ENCODE results near the gene TMEM44. TPM values are rescaled to one million over a fixed set of nuclear protein-coding genes. Genes with fewer than 3 reads are reported as not detected.
A peak's percentile ranks its signal among the peaks of the same experiment; 100 is the strongest.

Gene TMEM44
- total and polyA plus RNA-seq, 8 donors: 1.7 to 17.8 (median 4.3) TPM

DNA sequence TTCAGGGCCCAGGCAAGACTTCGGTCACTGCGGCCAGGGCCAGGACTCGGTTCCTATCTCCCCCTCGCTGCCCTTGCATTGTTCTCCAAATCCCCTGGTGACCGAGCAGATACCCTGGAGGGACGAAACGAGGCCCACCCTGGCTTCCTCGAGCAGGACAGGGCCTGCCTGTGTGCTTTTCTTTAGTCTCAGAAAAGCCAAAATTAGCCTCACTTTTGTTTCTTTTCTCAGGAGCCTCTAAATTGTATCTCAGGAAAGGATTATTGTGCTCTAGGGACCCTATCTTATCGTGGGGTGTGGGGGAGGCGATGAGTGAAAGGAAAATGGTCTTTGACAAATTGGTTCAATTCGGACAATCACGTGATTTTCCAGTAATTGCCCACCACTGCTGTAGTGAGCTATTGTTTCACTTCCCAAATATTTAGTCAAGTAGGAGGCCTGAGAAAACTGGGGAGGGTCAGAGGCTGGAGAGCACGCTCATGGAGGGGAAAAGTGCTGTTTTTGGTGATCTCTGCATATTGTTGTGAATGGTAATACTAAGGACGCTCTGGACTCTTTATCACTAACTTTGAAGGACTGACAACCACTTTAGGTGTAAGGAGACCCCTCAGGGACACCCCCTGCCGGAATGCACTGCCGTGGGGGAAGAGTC lies 61.6 kb downstream of the TMEM44 start:
- 66 to 74% methylated on average over 16 of the region's 16 CpGs for WGBS, 2 donors
- ATAC-seq (peak in 1 of 4 donors; percentile 6), FAIRE-seq (no peak), DNase-seq (no peak)
- H3K27ac ChIP-seq: peak overlapping the region in 2 of 4 donors; percentile 57 to 65
- peaks cover 0 to 6% (median 0%) of the 10 kb centered on the region in 3 donors for H3K4me1 ChIP-seq
- intact Hi-C loops (cut with DNase I): no loop called here
- TF ChIP-seq, protein P1, sequence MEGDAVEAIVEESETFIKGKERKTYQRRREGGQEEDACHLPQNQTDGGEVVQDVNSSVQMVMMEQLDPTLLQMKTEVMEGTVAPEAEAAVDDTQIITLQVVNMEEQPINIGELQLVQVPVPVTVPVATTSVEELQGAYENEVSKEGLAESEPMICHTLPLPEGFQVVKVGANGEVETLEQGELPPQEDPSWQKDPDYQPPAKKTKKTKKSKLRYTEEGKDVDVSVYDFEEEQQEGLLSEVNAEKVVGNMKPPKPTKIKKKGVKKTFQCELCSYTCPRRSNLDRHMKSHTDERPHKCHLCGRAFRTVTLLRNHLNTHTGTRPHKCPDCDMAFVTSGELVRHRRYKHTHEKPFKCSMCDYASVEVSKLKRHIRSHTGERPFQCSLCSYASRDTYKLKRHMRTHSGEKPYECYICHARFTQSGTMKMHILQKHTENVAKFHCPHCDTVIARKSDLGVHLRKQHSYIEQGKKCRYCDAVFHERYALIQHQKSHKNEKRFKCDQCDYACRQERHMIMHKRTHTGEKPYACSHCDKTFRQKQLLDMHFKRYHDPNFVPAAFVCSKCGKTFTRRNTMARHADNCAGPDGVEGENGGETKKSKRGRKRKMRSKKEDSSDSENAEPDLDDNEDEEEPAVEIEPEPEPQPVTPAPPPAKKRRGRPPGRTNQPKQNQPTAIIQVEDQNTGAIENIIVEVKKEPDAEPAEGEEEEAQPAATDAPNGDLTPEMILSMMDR (IDR thresholded peaks at IDR 0.05): no peak
- H3K36me3 ChIP-seq: no peaks in the 10 kb centered on the region
- no peak overlapping the region for H3K4me3 ChIP-seq
- no peaks in the 10 kb centered on the region for H3K9me3 ChIP-seq
- no peaks in the 10 kb centered on the region for H3K27me3 ChIP-seq

DNA sequence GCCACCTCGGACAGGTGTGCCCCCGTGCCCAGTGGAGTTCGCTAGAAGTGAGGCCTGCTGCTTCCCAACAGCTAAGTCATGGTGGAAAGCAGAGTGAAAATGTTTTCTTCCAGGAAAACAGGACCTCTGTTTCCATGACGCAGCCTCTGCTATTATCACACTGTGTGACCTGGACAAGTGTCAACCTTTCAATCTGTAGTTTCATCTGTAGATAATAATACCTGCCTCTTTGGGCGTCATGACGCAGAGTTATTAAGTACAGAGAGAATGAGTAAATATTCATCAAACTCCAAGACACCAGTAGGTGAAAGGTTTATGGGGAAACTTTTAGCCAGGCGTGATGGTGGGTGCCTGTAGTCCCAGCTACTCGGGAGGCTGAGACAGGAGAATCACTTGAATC lies 62.3 kb downstream of the TMEM44 start:
- no peaks in the 10 kb centered on the region for H3K36me3 ChIP-seq
- TF ChIP-seq, protein P1 (IDR thresholded peaks at IDR 0.05): no peak
- H3K27ac ChIP-seq: no peak overlapping the region
- ATAC-seq (no peak), FAIRE-seq (no peak), DNase-seq (no peak)
- 73 to 84% methylated on average over 8 of the region's 8 CpGs for WGBS, 2 donors
- no peaks in the 10 kb centered on the region for H3K27me3 ChIP-seq
- H3K4me1 ChIP-seq: peaks cover 0 to 6% (median 0%) of the 10 kb centered on the region in 3 donors
- intact Hi-C loops (cut with DNase I): no loop called here
- H3K4me3 ChIP-seq: no peak overlapping the region
- no peaks in the 10 kb centered on the region for H3K9me3 ChIP-seq

DNA sequence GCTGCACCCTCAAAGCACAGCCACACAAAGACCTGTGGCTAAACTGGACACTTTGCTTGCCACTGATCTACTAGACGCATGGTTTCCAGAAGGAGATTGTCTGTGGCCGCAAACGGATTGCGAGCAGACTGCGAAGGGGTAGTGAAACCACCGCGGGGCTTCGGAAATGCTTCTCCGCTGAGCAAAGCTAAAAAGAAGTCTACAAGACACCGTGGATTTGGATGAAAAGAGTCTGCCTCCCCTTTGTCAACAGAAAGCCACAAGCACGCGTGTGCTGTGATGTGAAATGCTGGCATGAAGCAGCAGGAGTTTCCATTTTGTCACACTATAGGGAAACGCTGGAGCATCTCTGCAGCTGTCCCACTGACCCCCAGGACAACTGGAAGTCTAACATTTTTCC lies 63.0 kb downstream of the TMEM44 start:
- no peak for FAIRE-seq
- H3K27me3 ChIP-seq: no peaks in the 10 kb centered on the region
- peaks cover 0 to 6% (median 0%) of the 10 kb centered on the region in 3 donors for H3K4me1 ChIP-seq
- H3K27ac ChIP-seq: no peak overlapping the region
- no peak for ATAC-seq
- no peak overlapping the region for H3K4me3 ChIP-seq
- intact Hi-C loops (cut with DNase I): no loop called here
- WGBS, 2 donors: 87 to 91% methylated on average over 13 of the region's 13 CpGs
- H3K9me3 ChIP-seq: no peaks in the 10 kb centered on the region
- DNase-seq: no peak
- TF ChIP-seq, protein P1 (IDR thresholded peaks at IDR 0.05): no peak
- no peaks in the 10 kb centered on the region for H3K36me3 ChIP-seq

DNA sequence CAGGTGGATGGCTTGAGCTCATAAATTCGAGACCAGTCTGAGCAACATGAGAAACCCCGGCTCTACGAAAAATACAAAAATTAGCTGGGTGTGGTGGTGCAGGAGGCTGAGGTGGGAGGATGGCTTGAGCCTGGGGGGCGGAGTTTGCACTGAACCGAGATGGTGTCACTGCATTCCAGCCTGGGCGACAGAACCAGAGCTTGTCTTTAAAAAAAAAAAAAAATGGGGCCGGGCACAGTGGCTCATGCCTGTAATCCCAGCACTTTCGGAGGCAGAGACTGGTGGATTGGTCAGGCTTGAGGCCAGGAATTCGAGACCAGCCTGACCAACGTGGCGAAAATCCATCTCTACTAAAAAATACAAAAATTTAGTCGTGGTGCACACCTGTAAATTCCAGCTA lies 64.0 kb downstream of the TMEM44 start:
- intact Hi-C loops (cut with DNase I): no loop called here
- H3K27ac ChIP-seq: no peak overlapping the region
- no peak overlapping the region for H3K4me3 ChIP-seq
- WGBS, 2 donors: 80 to 91% methylated on average over 11 to 12 of the region's 12 CpGs
- no peaks in the 10 kb centered on the region for H3K36me3 ChIP-seq
- ATAC-seq (no peak), DNase-seq (peak in 1 of 6 donors; percentile 5), FAIRE-seq (no peak)
- TF ChIP-seq, protein P1 (IDR thresholded peaks at IDR 0.05): no peak
- H3K27me3 ChIP-seq: no peaks in the 10 kb centered on the region
- H3K4me1 ChIP-seq: peaks cover 0 to 6% (median 0%) of the 10 kb centered on the region in 3 donors
- no peaks in the 10 kb centered on the region for H3K9me3 ChIP-seq

DNA sequence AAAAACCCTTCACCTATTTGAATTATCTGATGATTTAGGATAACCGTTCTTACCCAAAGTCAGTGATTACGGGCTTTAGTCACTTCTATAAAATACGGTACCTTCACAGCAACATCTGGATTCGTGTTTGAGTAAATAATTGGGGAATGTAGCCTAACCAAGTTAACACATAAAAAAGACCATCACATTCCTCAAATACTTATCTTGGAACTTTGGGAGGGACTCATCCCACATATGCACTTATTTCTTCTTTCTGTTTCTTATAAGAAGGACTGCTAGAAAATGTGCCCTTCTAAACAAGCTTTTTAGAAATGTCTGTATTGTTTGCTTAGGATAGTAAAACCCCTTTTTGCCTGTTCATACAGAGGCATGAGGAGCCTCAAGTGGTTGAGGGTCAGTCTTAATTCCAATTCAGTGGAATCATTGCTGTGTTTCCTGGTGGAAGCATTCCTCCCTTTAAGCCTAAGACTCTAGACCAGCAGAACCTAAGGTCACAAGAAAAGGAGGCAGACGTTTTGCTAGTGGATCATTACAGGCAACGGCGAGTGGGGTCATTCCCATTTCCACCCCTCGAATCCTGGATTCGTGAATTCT lies 67.5 kb downstream of the TMEM44 start:
- no peak for ATAC-seq
- TF ChIP-seq, protein P1 (IDR thresholded peaks at IDR 0.05): no peak
- Histone ChIP-seq H3K27me3 (no peaks in the 10 kb centered on the region), H3K4me3 (no peak overlapping the region), H3K4me1 (no peaks in the 10 kb centered on the region), H3K27ac (no peak overlapping the region), H3K36me3 (no peaks in the 10 kb centered on the region), H3K9me3 (no peaks in the 10 kb centered on the region)
- 70 to 74% methylated on average over 9 of the region's 9 CpGs for WGBS, 2 donors
- FAIRE-seq: no peak
- DNase-seq: no peak
- intact Hi-C loops (cut with DNase I): no loop called here
